ENCODE data around the gene AK5. TPM values are rescaled to one million over a fixed set of nuclear protein-coding genes. Genes with fewer than 3 reads are reported as not detected.

AK5 gene
- total RNA-seq, 6 experiments from 2014 or later: 51.9 to 77.6 (median 70.8) TPM

- 0 out of 2 replicates have a peak, but pooled peaks cover 7% of the 10 kb centered on the region for H3K36me3 Mint-ChIP-seq (ENCODE audit: low read depth)
- no peaks in the 10 kb centered on the region for H3K4me1 Mint-ChIP-seq (ENCODE audit: low read depth)
- H3K4me3 Mint-ChIP-seq: no peak overlapping the region
- no peak overlapping the region for H3K27ac Mint-ChIP-seq
- H3K9me3 Mint-ChIP-seq: 0 out of 2 replicates have a peak, but pooled peaks cover 6% of the 10 kb centered on the region
- no peak for DNase-seq
- no peaks in the 10 kb centered on the region for H3K27me3 Mint-ChIP-seq (ENCODE audit: insufficient read depth)
- no peak for TF ChIP-seq CTCF (IDR thresholded peaks at IDR 0.05)
Measured at GRCh38 chr1:77239311-77239710, 42.5 kb upstream of the AK5 start.

- no peak for TF ChIP-seq CTCF (IDR thresholded peaks at IDR 0.05)
Measured at GRCh38 chr1:77245830-77246229, 36.0 kb upstream of the AK5 start.

GRCh38 chr1:77250126-77250525, 31.7 kb upstream of the AK5 start:
- TF ChIP-seq CTCF (IDR thresholded peaks at IDR 0.05): no peak
- no peak for DNase-seq
- Mint-ChIP-seq H3K4me3 (no peak overlapping the region), H3K9me3 (peaks cover 24% of the 10 kb centered on the region), H3K36me3 (ENCODE audit: low read depth) (peaks cover 25% of the 10 kb centered on the region), H3K4me1 (ENCODE audit: low read depth) (peaks cover 9% of the 10 kb centered on the region; the same call in 1 of the 2 replicates), H3K27ac (no peak overlapping the region), H3K27me3 (ENCODE audit: insufficient read depth) (peaks cover 2% of the 10 kb centered on the region)

More at GRCh38 chr1:77245830-77246229, 36.0 kb upstream of the AK5 start:
- H3K9me3 Mint-ChIP-seq: peaks cover 17% of the 10 kb centered on the region
- no peak overlapping the region; the same call in 1 of the 2 replicates for H3K27ac Mint-ChIP-seq
- no peaks in the 10 kb centered on the region; the same call in 1 of the 2 replicates for H3K27me3 Mint-ChIP-seq (ENCODE audit: insufficient read depth)
- peaks cover 23% of the 10 kb centered on the region for H3K36me3 Mint-ChIP-seq (ENCODE audit: low read depth)
- no peak overlapping the region for H3K4me3 Mint-ChIP-seq
- no peak for DNase-seq
- peaks cover 9% of the 10 kb centered on the region; the same call in 1 of the 2 replicates for H3K4me1 Mint-ChIP-seq (ENCODE audit: low read depth)

- H3K4me3 Mint-ChIP-seq: no peak overlapping the region
Measured at GRCh38 chr1:77253211-77253610, 28.6 kb upstream of the AK5 start.

GRCh38 chr1:77263708-77264107, 18.1 kb upstream of the AK5 start:
- no peak for DNase-seq
- Mint-ChIP-seq H3K4me3 (no peak overlapping the region), H3K27ac (no peak overlapping the region)

More at GRCh38 chr1:77253211-77253610, 28.6 kb upstream of the AK5 start:
- Mint-ChIP-seq H3K27me3 (ENCODE audit: insufficient read depth) (peaks cover 2% of the 10 kb centered on the region), H3K36me3 (ENCODE audit: low read depth) (peaks cover 25% of the 10 kb centered on the region), H3K9me3 (peaks cover 23% of the 10 kb centered on the region), H3K27ac (no peak overlapping the region), H3K4me1 (ENCODE audit: low read depth) (no peaks in the 10 kb centered on the region)
- DNase-seq: no peak
- TF ChIP-seq CTCF (IDR thresholded peaks at IDR 0.05): no peak

More at GRCh38 chr1:77263708-77264107, 18.1 kb upstream of the AK5 start:
- no peaks in the 10 kb centered on the region; the same call in 1 of the 2 replicates for H3K27me3 Mint-ChIP-seq (ENCODE audit: insufficient read depth)
- no peaks in the 10 kb centered on the region for H3K36me3 Mint-ChIP-seq (ENCODE audit: low read depth)
- no peak for TF ChIP-seq CTCF (IDR thresholded peaks at IDR 0.05)
- H3K4me1 Mint-ChIP-seq (ENCODE audit: low read depth): no peaks in the 10 kb centered on the region
- H3K9me3 Mint-ChIP-seq: no peaks in the 10 kb centered on the region

Measured in HFFc6 (cell line).